ENCODE results near the gene KRTCAP2.
A peak's percentile ranks its signal among the peaks of the same experiment; 100 is the strongest.
"Not testable (repeated sequence)": the region's sequence is repeated elsewhere in the genome, so short reads cannot be mapped to it uniquely, and the experiment has no call there.

The KRTCAP2 gene

GRCh38 chr1:155167166-155168104 lies 5.7 kb downstream of the KRTCAP2 start:
- DNase-seq = peak in 1 of 2 experiments; percentile 83

DNA sequence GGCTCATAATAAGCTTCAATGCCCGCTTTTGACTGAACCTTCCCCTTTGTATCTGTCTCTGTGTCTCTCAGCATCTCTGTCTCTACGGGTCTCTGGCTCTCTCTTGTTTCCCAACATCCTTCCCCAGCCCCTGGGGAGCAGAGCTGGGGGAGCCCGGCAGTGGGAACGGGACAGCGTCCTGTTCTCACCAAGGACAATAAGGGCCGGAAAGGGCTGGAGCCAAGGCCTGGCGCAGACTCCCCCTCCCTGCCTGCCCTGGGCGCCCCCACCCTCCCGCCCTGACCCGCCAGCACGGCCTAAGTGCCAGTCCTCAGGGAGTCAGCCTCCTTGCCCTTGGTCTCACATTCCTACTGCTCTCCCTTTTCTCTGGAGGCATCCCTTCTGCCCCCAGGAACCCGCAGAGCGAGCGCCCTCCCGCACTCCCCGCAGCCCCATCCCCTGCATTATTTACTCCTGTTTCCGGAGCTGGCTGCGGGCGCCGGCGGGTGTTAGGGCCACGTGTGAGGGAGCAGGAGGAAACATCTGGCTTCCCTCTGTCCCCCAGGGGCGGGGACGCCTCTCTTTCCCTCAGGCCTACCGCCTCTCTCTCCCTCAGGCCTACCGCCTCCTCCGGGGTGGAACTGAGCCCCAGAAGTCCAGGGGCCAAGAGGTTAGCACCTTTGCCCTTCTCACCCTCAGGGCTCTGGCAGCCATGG lies 6.5 kb downstream of the KRTCAP2 start:
- DNase-seq = no peak

- DNase-seq = no peak
Measured at GRCh38 chr1:155166051-155166470, 7.0 kb downstream of the KRTCAP2 start.

- DNase-seq = not testable (repeated sequence)
Measured at GRCh38 chr1:155164625-155165024, 8.5 kb downstream of the KRTCAP2 start.

GRCh38 chr1:155163785-155164184 lies 9.3 kb downstream of the KRTCAP2 start:
- not testable (repeated sequence) for DNase-seq

- DNase-seq = not testable (repeated sequence)
Measured at GRCh38 chr1:155162631-155163030, 10.5 kb downstream of the KRTCAP2 start.

DNA sequence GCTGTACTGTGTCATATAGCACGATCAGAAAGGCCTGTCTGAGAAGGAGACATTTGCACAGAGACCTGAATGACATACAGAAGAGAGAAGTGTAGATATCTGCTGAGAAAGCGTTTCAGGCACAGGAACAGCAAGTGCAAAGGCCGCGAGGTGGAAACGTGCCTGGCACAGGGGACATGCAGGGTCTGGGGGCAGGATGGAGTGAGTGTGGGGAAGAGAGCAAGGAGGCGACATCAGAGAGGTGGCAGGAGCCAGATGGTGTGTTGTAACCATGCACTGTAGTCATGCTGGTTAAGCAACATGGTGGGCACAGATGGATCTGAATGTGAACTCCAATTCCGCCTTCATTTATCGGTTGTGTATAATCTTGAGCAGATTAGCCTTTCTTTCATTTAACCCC lies 13.0 kb downstream of the KRTCAP2 start:
- no peak for DNase-seq

DNA sequence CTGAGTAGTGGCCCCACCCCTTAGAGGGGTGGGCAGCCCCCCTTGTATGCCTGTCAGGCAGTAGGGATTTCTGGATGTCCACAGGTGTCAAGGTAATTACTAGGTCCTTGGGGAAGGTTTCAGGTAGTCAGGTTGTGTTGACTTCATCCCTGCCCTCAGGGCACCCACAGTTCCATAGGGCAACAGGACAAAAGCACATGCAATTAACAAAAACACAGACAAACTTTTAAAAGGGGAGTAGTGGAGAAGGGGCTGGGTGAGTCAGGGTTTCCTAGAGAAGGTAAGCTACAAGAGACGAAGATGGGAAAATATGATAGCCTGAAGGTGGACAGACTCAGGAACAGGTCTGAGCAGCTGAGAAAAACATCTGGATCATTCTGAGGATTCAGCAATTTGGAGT lies 14.1 kb downstream of the KRTCAP2 start:
- DNase-seq = no peak

DNA sequence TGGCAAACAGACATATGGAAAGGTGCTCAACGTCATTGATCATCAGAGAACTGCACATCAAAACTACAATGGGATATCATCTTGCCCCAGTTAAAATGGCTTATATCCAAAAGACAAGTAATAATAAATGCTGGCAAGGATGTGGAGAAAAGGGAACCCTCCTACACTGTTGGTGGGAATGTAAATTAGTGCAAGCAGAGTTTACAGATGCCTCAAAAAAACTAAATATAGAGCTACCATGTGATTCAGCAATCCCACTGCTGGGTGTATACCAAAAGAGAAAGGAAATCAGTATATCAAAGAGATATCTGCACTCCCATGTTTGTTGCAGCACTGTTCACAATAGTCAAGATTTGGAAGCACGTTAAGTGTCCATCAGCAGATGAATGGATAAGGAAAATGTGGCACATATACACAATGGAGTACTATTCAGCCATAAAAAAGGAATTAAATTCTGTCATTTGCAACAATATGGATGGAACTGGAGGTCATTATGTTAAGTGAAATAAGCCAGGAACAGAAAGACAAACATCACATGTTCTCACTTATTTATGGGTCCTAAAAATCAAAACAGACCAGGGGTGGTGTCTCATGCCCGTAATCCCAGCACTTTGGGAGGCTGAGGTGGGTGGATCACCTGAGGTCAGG lies 17.0 kb downstream of the KRTCAP2 start:
- DNase-seq = not testable (repeated sequence)

- DNase-seq = no peak
Measured at GRCh38 chr1:155145491-155145890, 27.6 kb downstream of the KRTCAP2 start.

DNA sequence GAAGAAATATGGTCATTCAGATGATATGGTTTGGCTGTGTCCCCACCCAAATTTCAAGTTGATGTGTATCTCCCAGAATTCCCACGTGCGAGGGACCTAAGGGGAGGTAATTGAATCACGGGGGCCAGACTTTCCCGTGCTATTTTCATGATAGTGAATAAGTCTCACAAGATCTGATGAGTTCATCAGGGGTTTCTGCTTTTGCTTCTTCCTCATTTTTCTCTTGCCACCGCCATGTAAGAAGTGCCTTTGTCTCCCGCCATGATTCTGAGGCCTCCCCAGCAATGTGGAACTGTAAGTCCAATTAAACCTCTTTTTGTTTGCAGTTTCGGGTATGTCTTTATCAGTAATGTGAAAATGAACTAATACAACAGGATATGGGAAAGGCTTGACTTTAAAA lies 31.4 kb downstream of the KRTCAP2 start:
- DNase-seq = no peak

DNA sequence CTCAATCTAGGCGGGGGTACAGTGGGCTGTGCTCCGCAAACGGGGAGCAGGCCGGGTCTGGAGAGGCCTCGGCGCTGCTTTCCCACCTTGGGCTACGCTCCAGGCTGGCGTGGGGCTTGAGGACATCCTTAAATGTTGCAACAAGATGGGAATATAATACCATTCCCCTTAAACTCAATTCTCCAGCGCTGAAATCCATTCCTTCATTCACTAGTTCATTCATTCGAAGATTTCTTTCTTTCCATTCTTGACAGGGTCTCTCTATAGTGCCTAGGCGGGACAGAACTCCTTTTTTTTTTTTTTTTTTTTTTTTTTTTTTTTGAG lies 32.5 kb downstream of the KRTCAP2 start:
- DNase-seq = no peak

DNA sequence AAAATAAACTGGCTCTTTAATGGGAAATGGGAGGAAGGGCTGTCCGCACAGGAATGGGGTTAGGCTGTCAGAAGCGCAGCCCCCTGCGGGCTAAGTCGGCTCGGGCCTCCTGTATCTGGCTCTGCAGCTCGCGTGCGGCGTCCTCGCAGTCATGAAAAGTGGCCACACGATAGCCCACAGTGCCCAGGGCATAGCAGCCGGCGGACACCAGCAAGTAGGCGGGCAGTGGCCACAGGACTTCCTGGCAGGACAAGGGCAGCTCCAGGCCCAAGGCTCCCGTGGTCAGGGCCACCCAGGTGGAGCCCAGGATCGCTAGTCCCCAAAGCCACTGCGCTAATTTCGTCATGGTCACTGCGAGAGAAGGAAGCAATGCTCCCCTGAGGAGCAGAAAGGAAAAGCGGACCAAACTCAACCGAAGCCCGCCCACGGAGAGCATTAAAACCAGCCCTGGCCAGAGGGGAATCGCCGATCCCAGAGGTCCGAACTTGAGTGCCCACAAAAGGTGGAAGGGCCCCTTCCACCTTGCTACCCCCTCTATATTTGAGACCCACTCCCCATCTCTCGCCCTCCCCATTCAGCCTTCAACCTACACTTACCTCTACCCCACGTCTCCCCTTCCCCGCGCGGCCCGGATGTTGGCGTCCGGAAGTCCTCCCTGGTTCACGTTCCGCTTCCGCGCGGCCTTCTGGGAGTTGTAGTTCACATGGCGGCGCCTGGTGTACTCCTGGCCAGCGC lies 33.0 kb downstream of the KRTCAP2 start, which contains the start of gene DPM3:
DPM3 (minus strand) TSS at position 637 of the 735 bp plus-strand sequence; CDS start at position 346, 291 bp downstream.
- peak; percentile 34 to 69 for DNase-seq

DNA sequence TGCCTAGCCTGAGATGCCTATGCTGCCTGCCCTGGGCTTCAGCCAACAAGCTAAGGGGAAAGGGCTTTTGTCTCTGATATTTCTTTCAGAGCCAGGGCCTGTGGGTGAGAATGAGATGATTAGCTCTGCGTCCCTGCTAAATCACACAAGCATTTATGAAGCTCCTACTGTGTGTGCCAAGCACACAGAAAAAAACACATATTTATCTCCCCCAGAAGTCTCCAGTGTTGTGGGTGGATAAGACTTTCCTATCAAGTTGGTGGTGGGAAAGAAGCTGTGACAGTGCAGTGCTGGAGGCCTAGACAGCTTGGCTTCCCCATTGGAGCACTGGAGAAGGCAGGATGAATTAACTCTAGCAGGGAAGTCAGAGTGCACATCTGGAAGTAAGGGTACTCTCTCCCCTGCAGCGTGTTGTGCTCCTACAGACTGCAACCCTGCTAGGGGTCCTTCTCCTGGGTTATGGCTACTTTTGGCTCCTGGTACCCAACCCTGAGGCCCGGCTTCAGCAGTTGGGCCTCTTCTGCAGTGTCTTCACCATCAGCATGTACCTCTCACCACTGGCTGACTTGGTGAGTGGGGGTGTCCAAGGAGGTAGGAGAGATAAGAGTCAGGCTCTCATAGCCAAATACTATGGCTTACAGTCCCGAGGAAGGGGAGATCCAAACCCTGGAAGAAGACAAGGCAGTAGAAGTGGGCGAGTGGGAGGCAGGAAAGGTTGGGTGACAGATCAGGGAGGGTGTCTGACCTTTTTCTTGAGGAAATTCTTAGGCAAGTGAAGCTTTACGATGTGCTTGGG lies 35.8 kb downstream of the KRTCAP2 start:
- DNase-seq = no peak

GRCh38 chr1:155136748-155137147 lies 36.4 kb downstream of the KRTCAP2 start:
- DNase-seq = no peak

DNA sequence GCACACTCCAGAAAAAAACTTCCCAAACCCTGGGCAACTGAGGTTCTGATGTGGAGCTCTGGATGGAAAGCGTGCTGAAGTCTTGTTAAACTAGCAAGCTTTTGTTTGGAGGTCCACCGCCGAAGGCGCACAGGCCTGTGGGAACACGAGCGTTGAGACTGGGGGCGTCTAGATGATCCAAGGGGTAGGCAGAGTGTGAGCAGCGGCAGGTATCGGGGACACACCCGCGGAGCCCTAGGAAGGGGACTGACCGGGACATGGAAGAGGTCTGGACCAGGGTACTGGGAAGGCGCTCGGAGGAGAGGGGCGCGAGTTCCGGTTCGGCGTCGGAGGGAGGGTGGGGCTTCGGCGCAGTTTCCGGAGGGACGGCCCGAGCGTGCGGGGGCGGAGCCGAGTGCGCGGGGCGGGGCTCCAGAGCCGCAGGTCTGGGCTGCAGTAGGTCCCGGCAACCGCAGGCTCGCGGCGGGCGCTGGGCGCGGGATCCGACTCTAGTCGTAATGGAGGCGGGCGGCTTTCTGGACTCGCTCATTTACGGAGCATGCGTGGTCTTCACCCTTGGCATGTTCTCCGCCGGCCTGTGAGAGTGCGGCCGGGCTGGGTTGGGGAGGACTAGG lies 37.6 kb downstream of the KRTCAP2 start, which contains the start of gene SLC50A1:
SLC50A1 (plus strand) TSS at position 438 of the 614 bp plus-strand sequence; CDS start at position 498, 60 bp downstream.
- peak; percentile 43 to 75 for DNase-seq

DNA sequence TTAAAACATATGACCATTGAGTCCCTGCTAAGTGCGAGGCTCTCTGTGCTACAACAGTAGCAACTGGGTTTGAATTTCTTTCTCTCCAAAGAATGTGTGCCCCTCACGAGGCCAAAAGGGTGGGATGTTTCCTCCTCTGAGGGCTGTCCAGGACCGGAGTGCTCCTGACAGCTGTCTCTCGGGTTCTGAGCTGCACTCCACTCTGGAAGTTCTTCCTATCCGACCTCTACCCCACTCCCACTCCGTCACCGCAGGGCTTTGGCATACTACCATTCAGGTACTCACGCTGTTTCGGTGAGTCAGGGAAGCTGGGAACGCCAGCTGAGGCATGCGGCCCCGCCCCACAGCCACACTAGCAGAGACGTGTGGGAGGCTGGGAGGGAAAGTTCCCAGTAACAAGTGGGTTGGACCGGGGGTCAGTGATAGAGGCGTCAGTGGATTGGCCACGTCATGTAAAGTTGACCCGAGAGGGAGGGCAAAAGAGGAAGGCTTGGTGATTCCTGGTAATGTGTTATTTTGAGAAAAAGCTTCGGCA lies 38.2 kb downstream of the KRTCAP2 start:
- no peak for DNase-seq

- no peak for DNase-seq
Measured at GRCh38 chr1:155134322-155134721, 38.8 kb downstream of the KRTCAP2 start.

- DNase-seq = no peak
Measured at GRCh38 chr1:155133799-155134281, 39.3 kb downstream of the KRTCAP2 start.

DNA sequence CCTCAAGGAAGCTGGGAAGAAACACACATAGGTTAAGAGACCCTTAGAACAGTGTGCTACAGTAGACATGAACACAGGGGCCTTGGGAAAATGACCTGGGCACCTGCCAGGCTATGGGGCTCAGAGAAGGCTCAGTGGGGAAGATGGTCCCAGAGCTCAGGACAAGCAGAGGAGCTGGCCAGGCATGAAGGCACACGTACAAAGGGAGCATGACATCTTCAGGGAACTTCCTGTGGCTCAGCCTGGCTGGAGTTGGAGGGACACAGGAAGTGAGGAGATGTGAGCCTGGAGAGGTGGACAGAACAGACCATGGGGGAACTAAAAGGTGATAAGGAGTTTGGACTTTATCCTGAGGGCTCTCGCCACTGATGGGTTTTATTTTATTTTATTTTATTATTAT lies 41.2 kb downstream of the KRTCAP2 start:
- DNase-seq = no peak

DNA sequence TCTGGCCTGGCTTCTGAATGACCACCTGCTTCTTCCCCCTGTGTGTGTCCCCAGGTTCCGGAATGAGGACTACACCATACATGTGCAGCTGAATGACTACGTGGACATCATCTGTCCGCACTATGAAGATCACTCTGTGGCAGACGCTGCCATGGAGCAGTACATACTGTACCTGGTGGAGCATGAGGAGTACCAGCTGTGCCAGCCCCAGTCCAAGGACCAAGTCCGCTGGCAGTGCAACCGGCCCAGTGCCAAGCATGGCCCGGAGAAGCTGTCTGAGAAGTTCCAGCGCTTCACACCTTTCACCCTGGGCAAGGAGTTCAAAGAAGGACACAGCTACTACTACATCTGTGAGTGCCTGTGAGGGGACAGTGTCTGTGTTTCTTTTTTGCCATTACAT lies 41.8 kb downstream of the KRTCAP2 start:
- DNase-seq = no peak
